Neural cell (in vitro differentiated cells): ENCODE data around the gene HSPA5. TPM values are rescaled to one million over a fixed set of nuclear protein-coding genes. Genes with fewer than 3 reads are reported as not detected.

Experiments
- H2AFZ ChIP-seq: fragments of 200-600, 300-800 bp; sonication (generic), shearing (Covaris generic); 2 replicates; pipeline ENCODE4 v1.6.0; 2014; ENCODE audit warnings: low read depth, mild to moderate bottlenecking, antibody characterized with exemption, low read length, moderate library complexity
- H3F3A ChIP-seq: fragments of 200-600 bp; shearing (Covaris generic); 2 replicates; pipeline ENCODE4 v1.6.1; 2016; ENCODE audit warnings: mild to moderate bottlenecking, moderate library complexity, mixed read lengths, antibody characterized with exemption, low read length; ENCODE audit not compliant: insufficient read depth, poor library complexity, severe bottlenecking
- H3K27ac ChIP-seq: fragments of 200-600, 300-800 bp; sonication (generic), shearing (Covaris generic); 2 replicates; pipeline ENCODE4 v1.5.1; 2014; ENCODE audit warnings: mild to moderate bottlenecking, low read length, moderate library complexity
- H3K27me3 ChIP-seq: fragments of 300-800, 200-600 bp; sonication (generic), shearing (Covaris generic); 2 replicates; pipeline ENCODE4 v1.6.0; 2014; ENCODE audit warnings: mild to moderate bottlenecking, low read depth, low read length, moderate library complexity; ENCODE audit not compliant: insufficient read depth
- H3K36me3 ChIP-seq: fragments of 300-800, 200-600 bp; sonication (generic), shearing (Covaris generic); 2 replicates; pipeline ENCODE4 v1.5.1; 2014; ENCODE audit warnings: mild to moderate bottlenecking, antibody characterized with exemption, low read length, moderate library complexity; ENCODE audit not compliant: insufficient read depth
- H3K4me2 ChIP-seq: fragments of 300-800, 200-600 bp; sonication (generic), shearing (Covaris generic); 2 replicates; pipeline ENCODE4 v1.6.0; 2014; ENCODE audit warnings: mild to moderate bottlenecking, low read length
- H3K4me3 ChIP-seq: fragments of 300-800, 200-600 bp; sonication (generic), shearing (Covaris generic); 2 replicates; pipeline ENCODE4 v1.5.1; 2014; ENCODE audit warnings: mild to moderate bottlenecking, low read length, moderate library complexity
- H3K79me2 ChIP-seq: fragments of 200-600 bp; shearing (Covaris generic); replicated peaks from 2 replicates; pipeline ENCODE4 v1.6.0; 2014; ENCODE audit warnings: mild to moderate bottlenecking, low read length, moderate library complexity; ENCODE audit not compliant: insufficient read depth
- H3K9ac ChIP-seq: fragments of 300-800, 200-600 bp; sonication (generic), shearing (Covaris generic); 2 replicates; pipeline ENCODE4 v1.6.1; 2016; ENCODE audit warnings: mild to moderate bottlenecking, low read length, mixed read lengths
- H3K9me2 ChIP-seq: fragments of 200-600 bp; shearing (Covaris generic); 2 replicates; pipeline ENCODE4 v1.6.1; 2016; ENCODE audit warnings: mild to moderate bottlenecking, low read length, mixed read lengths; ENCODE audit not compliant: insufficient read depth
- H3K9me3 ChIP-seq: fragments of 200-600, 300-800 bp; sonication (generic), shearing (Covaris generic); 2 replicates; pipeline ENCODE4 v1.6.1; 2016; ENCODE audit warnings: mild to moderate bottlenecking, mixed run types, low read length, moderate library complexity, mixed read lengths
- H4K20me1 ChIP-seq: fragments of 200-600 bp; shearing (Covaris generic); 2 replicates; pipeline ENCODE4 v1.6.1; 2016; ENCODE audit warnings: mild to moderate bottlenecking, mixed run types; ENCODE audit not compliant: insufficient read depth
- CTCF ChIP-seq: fragments of 450-650 bp; IDR thresholded peaks from 2 replicates; pipeline ENCODE4 v1.5.1; 2014; ENCODE audit warnings: antibody characterized with exemption, mild to moderate bottlenecking, moderate library complexity; ENCODE audit not compliant: poor library complexity, severe bottlenecking
- EP300 ChIP-seq: fragments of 450-650 bp; conservative IDR thresholded peaks from 2 replicates; pipeline ENCODE4 v1.6.1; 2014; ENCODE audit warnings: antibody characterized with exemption, mild to moderate bottlenecking, moderate library complexity; ENCODE audit not compliant: poor library complexity, severe bottlenecking
- EZH2 ChIP-seq: fragments of 200-600, 300-800 bp; shearing (Covaris generic), sonication (generic); IDR thresholded peaks from 2 replicates; pipeline ENCODE4 v1.6.1; 2014; ENCODE audit warnings: antibody characterized with exemption, low read length, borderline replicate concordance, mild to moderate bottlenecking; ENCODE audit not compliant: insufficient read depth, poor library complexity, severe bottlenecking
- MXI1 ChIP-seq: fragments of 450-650 bp; conservative IDR thresholded peaks from 2 replicates; pipeline ENCODE4 v1.6.1; 2014; ENCODE audit warnings: antibody characterized with exemption, mild to moderate bottlenecking; ENCODE audit not compliant: poor library complexity, severe bottlenecking
- POLR2AphosphoS5 ChIP-seq: IDR thresholded peaks from 2 replicates; pipeline ENCODE4 v1.6.1; 2012
- RAD21 ChIP-seq: fragments of 450-650 bp; conservative IDR thresholded peaks from 2 replicates; pipeline ENCODE4 v1.6.1; 2014; ENCODE audit warnings: antibody characterized with exemption, mild to moderate bottlenecking, moderate library complexity
- SMC3 ChIP-seq: fragments of 450-650 bp; conservative IDR thresholded peaks from 2 replicates; pipeline ENCODE4 v1.6.1; 2014; ENCODE audit warnings: antibody characterized with exemption, mild to moderate bottlenecking, moderate library complexity; ENCODE audit not compliant: poor library complexity
- TAF1 ChIP-seq: IDR thresholded peaks from 2 replicates; pipeline ENCODE4 v1.6.1; 2012; ENCODE audit warnings: low read depth
- polyA plus RNA-seq: library from polyadenylated mRNA; depleted of rRNA; stranded (reverse); fragments of >200 nt; gene quantifications from 2 replicates; pipeline ENCODE4 v1.2.3, GENCODE V29; 2014
- TF ChIP-seq, protein P1 (sequence below): IDR thresholded peaks from 2 replicates; pipeline ENCODE4 v1.6.1; 2012; ENCODE audit warnings: borderline replicate concordance

The HSPA5 gene
- polyA plus RNA-seq, 1 donor from 2014 or later: 17.6 TPM

DNA sequence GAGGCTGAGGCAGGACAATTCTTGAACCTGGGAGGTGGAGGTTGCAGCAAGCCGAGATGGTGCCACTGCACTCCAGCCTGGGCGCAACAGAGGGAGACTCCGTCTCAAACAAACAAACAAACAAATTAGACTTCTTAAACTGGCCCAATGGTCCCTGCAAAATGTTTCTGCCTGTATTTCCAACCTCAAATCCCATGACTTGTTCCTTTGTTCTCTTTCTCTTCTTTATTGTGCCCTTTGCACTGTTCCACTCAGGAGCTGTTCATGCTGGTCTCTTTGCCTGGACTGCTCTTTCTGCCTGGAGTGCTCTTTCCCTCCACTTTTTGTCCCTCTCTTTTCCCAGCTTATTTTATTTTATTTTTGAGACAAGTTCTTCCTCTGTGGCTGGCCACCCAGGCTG, 36.7 kb downstream of the HSPA5 start:
- no peaks in the 10 kb centered on the region for H3K27me3 ChIP-seq
- H4K20me1 ChIP-seq: no peaks in the 10 kb centered on the region
- no peak overlapping the region for H3K27ac ChIP-seq
- no peaks in the 10 kb centered on the region for H3K36me3 ChIP-seq
- no peaks in the 10 kb centered on the region for H3F3A ChIP-seq
- H3K9ac ChIP-seq: no peak overlapping the region
- no peak for TF ChIP-seq TAF1
- TF ChIP-seq EZH2: no peak
- TF ChIP-seq POLR2AphosphoS5: no peak
- no peak for TF ChIP-seq CTCF
- TF ChIP-seq SMC3: no peak
- no peak for TF ChIP-seq EP300
- no peak for TF ChIP-seq RAD21
- TF ChIP-seq, protein P1, sequence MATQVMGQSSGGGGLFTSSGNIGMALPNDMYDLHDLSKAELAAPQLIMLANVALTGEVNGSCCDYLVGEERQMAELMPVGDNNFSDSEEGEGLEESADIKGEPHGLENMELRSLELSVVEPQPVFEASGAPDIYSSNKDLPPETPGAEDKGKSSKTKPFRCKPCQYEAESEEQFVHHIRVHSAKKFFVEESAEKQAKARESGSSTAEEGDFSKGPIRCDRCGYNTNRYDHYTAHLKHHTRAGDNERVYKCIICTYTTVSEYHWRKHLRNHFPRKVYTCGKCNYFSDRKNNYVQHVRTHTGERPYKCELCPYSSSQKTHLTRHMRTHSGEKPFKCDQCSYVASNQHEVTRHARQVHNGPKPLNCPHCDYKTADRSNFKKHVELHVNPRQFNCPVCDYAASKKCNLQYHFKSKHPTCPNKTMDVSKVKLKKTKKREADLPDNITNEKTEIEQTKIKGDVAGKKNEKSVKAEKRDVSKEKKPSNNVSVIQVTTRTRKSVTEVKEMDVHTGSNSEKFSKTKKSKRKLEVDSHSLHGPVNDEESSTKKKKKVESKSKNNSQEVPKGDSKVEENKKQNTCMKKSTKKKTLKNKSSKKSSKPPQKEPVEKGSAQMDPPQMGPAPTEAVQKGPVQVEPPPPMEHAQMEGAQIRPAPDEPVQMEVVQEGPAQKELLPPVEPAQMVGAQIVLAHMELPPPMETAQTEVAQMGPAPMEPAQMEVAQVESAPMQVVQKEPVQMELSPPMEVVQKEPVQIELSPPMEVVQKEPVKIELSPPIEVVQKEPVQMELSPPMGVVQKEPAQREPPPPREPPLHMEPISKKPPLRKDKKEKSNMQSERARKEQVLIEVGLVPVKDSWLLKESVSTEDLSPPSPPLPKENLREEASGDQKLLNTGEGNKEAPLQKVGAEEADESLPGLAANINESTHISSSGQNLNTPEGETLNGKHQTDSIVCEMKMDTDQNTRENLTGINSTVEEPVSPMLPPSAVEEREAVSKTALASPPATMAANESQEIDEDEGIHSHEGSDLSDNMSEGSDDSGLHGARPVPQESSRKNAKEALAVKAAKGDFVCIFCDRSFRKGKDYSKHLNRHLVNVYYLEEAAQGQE: no peak
- TF ChIP-seq MXI1: no peak
- no peaks in the 10 kb centered on the region for H3K79me2 ChIP-seq
- no peaks in the 10 kb centered on the region for H3K9me3 ChIP-seq
- H3K4me3 ChIP-seq: no peak overlapping the region
- no peak overlapping the region for H3K4me2 ChIP-seq
- no peaks in the 10 kb centered on the region for H3K9me2 ChIP-seq
- H2AFZ ChIP-seq: no peak overlapping the region

DNA sequence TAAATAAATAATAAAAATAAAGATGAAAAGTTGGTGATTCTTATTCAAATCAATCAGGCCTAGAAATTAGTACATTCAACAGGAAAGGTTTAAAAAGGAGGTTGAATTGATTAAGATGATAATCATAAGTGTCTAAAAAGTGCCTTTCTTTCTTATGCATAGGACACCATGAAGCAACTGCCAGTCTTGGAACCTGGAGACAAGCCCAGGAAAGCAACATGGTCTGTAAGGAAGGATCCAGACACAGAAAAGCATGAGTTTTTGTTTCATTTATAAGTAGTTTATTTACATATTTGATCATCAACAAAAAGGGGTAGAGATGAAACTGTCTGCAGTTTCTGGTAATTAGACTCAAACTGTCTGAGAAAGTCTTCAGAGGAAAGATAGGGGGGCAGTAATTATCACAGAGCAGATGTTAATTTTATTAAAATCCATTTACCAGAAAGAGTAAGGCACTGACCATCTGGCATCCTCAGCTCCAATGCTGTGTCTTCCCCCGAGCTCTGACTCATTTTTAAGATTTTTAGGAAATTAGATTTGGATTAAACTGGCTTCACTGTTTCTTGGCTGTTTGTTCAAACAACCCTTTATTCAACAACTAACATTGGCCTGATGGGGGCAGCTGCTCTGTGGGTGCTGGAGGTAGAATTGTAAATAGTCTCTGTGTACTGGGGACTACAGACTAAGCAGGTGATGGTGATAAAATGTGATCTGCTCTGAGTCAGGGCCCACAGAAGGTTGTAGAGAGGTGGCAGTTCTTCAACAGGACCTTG, 38.1 kb downstream of the HSPA5 start:
- H3K4me2 ChIP-seq: no peak overlapping the region
- TF ChIP-seq, protein P1: no peak
- no peak for TF ChIP-seq CTCF
- no peak for TF ChIP-seq EP300
- TF ChIP-seq POLR2AphosphoS5: no peak
- TF ChIP-seq SMC3: no peak
- TF ChIP-seq EZH2: no peak
- no peak for TF ChIP-seq TAF1
- no peak overlapping the region for H3K4me3 ChIP-seq
- no peak overlapping the region for H2AFZ ChIP-seq
- H3K36me3 ChIP-seq: no peaks in the 10 kb centered on the region
- no peaks in the 10 kb centered on the region for H3K9me2 ChIP-seq
- H3K79me2 ChIP-seq: no peaks in the 10 kb centered on the region
- no peaks in the 10 kb centered on the region for H3F3A ChIP-seq
- H3K9me3 ChIP-seq: no peaks in the 10 kb centered on the region
- no peaks in the 10 kb centered on the region for H3K27me3 ChIP-seq
- no peak overlapping the region for H3K9ac ChIP-seq
- no peak overlapping the region for H3K27ac ChIP-seq
- no peaks in the 10 kb centered on the region for H4K20me1 ChIP-seq
